HG03025 (cell line): ENCODE measurements around the gene POU2F2.

Source experiments
- ATAC-seq: cut with Tn5 transposase; IDR thresholded peaks from one replicate; pipeline ENCODE4 v1.9.1; 2021; ENCODE audit warnings: mild to moderate bottlenecking, moderate library complexity; ENCODE audit not compliant: unreplicated experiment, low FRiP score

The POU2F2 gene

GRCh38 chr19:42086770-42087550 lies 45.3 kb downstream of the POU2F2 start:
- no peak for ATAC-seq

DNA sequence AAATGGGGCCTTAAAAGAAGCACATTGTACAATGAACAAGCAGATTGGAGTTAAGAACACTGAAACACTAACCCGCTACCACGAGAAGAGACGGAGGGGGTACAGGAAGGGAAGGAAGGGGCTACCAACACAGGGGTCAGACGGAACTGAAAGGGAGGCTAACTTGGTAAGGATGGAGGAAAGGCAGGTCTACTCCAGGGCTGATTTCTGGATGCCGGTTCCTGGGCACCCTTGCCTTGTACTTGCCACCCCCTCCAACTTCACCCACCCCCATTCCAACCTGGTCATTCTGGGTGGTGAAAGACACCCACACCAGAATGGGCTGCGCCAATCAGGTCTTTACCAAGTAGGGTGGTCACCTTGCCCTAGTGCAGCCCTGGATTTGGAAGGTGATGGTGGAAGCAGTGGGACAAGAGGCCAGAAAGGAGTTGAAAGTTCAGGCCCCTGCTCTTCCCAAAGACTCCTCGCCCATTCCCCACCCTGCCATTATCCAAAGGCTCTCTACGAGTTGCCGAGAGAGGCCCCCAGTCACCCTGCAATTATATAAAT lies 46.0 kb downstream of the POU2F2 start:
- ATAC-seq = no peak

DNA sequence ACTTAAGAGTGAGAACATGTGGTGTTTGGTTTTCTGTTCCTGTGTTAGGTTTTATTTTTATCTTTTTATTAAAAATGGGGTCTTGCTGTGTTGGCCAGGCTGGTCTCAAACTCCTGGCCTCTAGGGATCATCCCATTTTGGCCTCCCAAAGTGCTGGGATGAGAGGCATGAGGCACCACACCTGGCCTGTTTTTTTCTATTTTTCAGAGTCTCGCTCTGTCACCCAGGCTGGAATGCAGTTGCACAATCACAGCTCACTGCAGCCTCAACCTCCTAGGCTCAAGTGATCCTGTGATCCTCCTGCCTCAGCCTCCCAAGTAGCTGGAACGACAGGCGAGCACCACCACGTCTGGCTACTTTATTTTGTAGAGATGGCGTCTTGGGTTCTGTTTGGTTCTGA lies 48.7 kb downstream of the POU2F2 start:
- no peak for ATAC-seq

- ATAC-seq = no peak
These were observed 50.6 kb downstream of the POU2F2 start for GRCh38 chr19:42081584-42082203.

GRCh38 chr19:42080764-42081375 lies 51.4 kb downstream of the POU2F2 start:
- no peak for ATAC-seq

- ATAC-seq = no peak
These were observed 52.1 kb downstream of the POU2F2 start for GRCh38 chr19:42079886-42080763.

- ATAC-seq = no peak
These were observed 53.0 kb downstream of the POU2F2 start for GRCh38 chr19:42079276-42079669.

GRCh38 chr19:42078538-42079275 lies 53.5 kb downstream of the POU2F2 start:
- no peak for ATAC-seq

GRCh38 chr19:42078058-42078457 lies 54.2 kb downstream of the POU2F2 start:
- no peak for ATAC-seq

DNA sequence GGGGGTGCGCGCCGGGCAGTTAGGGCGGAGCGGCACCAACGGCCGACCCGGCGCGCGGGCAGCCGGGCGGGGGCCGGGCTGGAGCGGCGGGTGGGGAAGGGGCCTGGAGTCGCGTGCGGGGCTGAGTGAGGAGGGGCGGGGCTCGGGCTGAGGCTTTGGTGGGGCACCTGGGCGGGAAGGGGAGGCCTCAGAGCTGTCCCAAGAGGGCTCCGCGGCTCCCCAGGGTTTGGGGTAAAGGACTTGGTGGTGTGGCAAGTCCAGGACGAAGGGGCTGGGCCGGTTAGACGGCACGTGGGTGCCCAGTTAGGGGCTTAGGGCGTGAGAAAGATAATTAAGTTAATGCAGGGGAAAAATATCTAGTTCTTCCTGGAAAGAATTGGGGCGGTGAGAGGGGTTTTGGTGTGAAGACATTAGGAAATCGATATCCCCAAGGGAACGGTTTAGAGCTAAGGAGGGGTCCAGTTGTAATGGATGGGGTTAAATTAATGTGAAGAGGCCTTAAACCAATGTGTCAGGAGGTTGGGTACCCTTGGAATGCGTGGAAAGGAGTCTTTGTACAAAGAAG lies 55.8 kb downstream of the POU2F2 start:
- no peak for ATAC-seq

- ATAC-seq = peak; percentile 89
These were observed 56.4 kb downstream of the POU2F2 start, which contains the start of gene ZNF574 for GRCh38 chr19:42075616-42076379. ZNF574 (plus strand) TSS chr19:42076166; CDS start chr19:42078607, 2,441 bp downstream.

DNA sequence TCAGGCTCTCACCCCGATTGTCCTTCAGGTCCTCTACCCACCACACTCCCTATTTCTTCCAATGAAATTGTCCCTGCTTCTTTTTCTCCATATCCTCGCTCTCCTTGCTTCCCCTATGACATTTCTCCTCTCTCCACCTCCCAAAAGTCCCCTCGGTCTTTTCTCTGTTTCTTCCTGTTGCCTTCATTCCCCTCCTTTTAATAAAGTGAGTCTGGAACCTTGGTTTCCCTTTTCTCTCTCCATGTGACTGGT lies 57.0 kb downstream of the POU2F2 start:
- ATAC-seq = peak; percentile 6

DNA sequence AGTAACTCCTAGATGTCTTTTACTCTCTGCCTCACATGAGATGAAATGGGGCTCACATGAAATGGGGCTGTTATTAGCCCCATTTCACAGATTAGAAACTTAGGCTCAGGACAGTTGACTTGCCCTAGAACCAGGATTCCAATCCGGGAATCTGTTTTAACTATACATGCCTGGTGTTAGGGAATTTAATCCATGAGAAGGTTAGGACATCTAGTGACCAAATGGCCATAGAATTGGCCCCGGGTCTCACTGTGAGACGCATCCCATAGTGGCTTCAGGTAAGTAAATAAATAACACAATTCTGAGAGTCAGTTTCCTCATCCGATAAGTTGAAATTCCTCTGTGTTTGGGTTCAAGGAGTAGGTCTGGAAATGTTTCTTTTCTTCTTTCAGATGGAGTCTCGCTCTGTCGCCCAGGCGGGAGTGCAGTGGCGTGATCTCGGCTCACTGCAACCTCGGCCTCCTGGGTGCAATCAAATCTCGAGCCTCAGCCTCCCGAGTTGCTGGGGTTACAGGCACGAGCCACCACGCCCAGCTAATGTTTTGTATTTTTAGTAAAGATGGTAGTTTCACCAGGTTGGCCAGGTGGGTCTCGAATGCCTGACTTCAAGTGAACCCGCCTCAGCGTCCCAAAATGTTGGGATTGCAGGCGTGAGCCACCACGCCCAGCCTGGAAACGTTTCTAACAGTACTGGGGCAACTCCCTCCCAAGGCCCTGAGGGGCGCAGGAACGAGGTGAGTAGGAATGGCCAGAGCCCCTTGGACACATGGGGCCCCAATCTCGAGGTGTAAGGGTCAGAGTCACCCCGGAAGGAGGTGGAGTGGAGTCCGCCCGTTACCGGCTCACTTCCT lies 57.5 kb downstream of the POU2F2 start:
- no peak for ATAC-seq

DNA sequence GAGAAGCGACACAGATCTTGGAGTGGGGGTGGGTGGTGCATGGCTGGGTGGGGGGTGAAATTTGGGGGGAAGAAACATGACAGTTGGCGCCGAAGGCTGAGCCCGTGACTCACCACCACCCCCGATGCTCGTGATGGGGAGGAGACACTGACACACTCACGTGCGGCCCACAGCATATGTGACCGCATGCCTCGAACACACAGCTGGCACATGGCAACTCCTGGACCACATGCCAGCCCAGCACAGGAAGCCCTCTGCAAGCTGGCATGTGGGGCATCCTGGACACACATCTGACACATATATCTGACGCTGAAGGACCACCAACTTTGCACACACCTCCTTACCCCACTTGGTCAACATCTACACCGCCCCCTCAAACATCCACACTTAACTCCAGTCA lies 61.0 kb downstream of the POU2F2 start:
- no peak for ATAC-seq

DNA sequence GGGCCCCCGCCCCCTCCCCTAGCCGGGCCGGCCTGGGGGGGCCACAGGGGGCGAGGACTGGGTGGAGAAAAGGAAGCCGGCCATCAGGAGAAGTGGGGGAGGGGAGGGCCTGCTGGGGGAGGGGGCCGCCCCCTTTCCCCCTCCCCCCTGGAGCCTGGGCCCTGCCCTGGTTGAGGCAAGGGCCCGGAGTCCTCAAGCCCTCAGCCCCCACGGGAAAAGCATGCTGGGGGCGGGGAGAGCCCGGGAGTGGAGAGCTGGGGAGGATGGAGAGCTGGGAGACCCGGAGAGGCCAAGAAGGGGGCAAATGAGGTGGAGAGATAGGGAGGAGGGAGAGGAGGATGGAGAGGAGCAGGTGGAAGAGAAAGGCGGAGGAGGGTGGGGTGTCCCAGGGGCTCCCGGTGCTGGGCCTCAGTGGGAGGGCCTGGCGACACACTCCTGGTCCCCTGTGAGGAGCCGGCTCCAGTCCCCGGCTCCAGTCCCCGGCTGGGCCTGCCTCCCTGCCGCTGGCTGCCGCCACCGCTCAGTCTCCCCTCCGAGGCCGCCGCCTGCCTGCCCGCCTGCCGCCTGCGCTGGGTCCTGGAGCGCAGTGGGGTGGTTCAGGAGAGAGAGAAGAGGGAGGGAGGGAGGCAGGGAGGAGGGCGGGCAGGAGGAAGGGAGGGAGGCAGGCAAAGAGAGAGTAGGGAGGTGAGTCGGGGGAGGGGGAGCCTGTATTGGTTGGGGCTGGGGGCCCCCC lies 62.5 kb downstream of the POU2F2 start, which contains the start of gene GRIK5:
GRIK5 (minus strand) TSS at position 588 of the 733 bp plus-strand sequence. CDS start 4,436 bp downstream, outside the sequence.
- no peak for ATAC-seq

GRCh38 chr19:42068756-42069571 lies 63.3 kb downstream of the POU2F2 start:
- ATAC-seq = no peak
